ENCODE measurements around the gene ADPGK. TPM values are rescaled to one million over a fixed set of nuclear protein-coding genes. Genes with fewer than 3 reads are reported as not detected.

ADPGK gene
- total RNA-seq, 1 experiment from 2014 or later = 78.8 TPM

GRCh38 chr15:72774696-72775383, 8.7 kb downstream of the ADPGK start:
- Histone ChIP-seq H3K9me3 (no peaks in the 10 kb centered on the region; the same call in 1 of the 2 replicates), H3K4me3 (no peak overlapping the region), H3K27me3 (no peaks in the 10 kb centered on the region), H3K36me3 (peaks cover 72% of the 10 kb centered on the region)
- no peak for DNase-seq

- DNase-seq = no peak
- peaks cover 89% of the 10 kb centered on the region for H3K36me3 ChIP-seq
- H3K4me3 ChIP-seq = no peak overlapping the region
- H3K27me3 ChIP-seq = no peaks in the 10 kb centered on the region
- peaks cover 2% of the 10 kb centered on the region for H3K9me3 ChIP-seq
These were observed 12.2 kb downstream of the ADPGK start for GRCh38 chr15:72771329-72771725.

- Histone ChIP-seq H3K27me3 (no peaks in the 10 kb centered on the region), H3K36me3 (peaks cover 90% of the 10 kb centered on the region), H3K4me3 (no peak overlapping the region), H3K9me3 (peaks cover 2% of the 10 kb centered on the region)
- no peak for DNase-seq
These were observed 12.8 kb downstream of the ADPGK start for GRCh38 chr15:72770673-72771328.

GRCh38 chr15:72766780-72767179, 16.8 kb downstream of the ADPGK start:
- peaks cover 2% of the 10 kb centered on the region for H3K9me3 ChIP-seq
- no peak overlapping the region for H3K4me3 ChIP-seq
- H3K27me3 ChIP-seq = no peaks in the 10 kb centered on the region
- DNase-seq = no peak
- H3K36me3 ChIP-seq = peaks cover 69% of the 10 kb centered on the region

GRCh38 chr15:72766025-72766424, 17.5 kb downstream of the ADPGK start:
- DNase-seq = no peak
- Histone ChIP-seq H3K4me3 (no peak overlapping the region), H3K9me3 (peaks cover 2% of the 10 kb centered on the region), H3K27me3 (no peaks in the 10 kb centered on the region), H3K36me3 (peaks cover 62% of the 10 kb centered on the region)

GRCh38 chr15:72764656-72765055, 18.9 kb downstream of the ADPGK start:
- H3K27me3 ChIP-seq = no peaks in the 10 kb centered on the region
- H3K4me3 ChIP-seq = no peak overlapping the region
- peaks cover 2% of the 10 kb centered on the region for H3K9me3 ChIP-seq
- no peak for DNase-seq
- H3K36me3 ChIP-seq = peaks cover 57% of the 10 kb centered on the region

GRCh38 chr15:72760590-72761260, 22.8 kb downstream of the ADPGK start:
- H3K9me3 ChIP-seq = no peaks in the 10 kb centered on the region
- peaks cover 44% of the 10 kb centered on the region for H3K36me3 ChIP-seq
- DNase-seq = no peak
- H3K4me3 ChIP-seq = no peak overlapping the region
- no peaks in the 10 kb centered on the region for H3K27me3 ChIP-seq

GRCh38 chr15:72758182-72758581, 25.4 kb downstream of the ADPGK start:
- Histone ChIP-seq H3K4me3 (no peak overlapping the region), H3K9me3 (no peaks in the 10 kb centered on the region), H3K36me3 (peaks cover 58% of the 10 kb centered on the region), H3K27me3 (no peaks in the 10 kb centered on the region)
- DNase-seq = peak; percentile 79

GRCh38 chr15:72754096-72754495, 29.5 kb downstream of the ADPGK start:
- H3K9me3 ChIP-seq = no peaks in the 10 kb centered on the region
- no peak overlapping the region for H3K4me3 ChIP-seq
- H3K27me3 ChIP-seq = no peaks in the 10 kb centered on the region
- H3K36me3 ChIP-seq = peaks cover 67% of the 10 kb centered on the region
- no peak for DNase-seq

- peaks cover 64% of the 10 kb centered on the region for H3K36me3 ChIP-seq
- H3K9me3 ChIP-seq = 0 out of 2 replicates have a peak, but pooled peaks cover 2% of the 10 kb centered on the region
- DNase-seq = no peak
- H3K4me3 ChIP-seq = no peak overlapping the region
- no peaks in the 10 kb centered on the region for H3K27me3 ChIP-seq
These were observed 31.7 kb downstream of the ADPGK start for GRCh38 chr15:72751751-72752455.

GRCh38 chr15:72749700-72750099, 33.9 kb downstream of the ADPGK start:
- peaks cover 43% of the 10 kb centered on the region for H3K36me3 ChIP-seq
- no peak overlapping the region for H3K4me3 ChIP-seq
- no peaks in the 10 kb centered on the region for H3K27me3 ChIP-seq
- 0 out of 2 replicates have a peak, but pooled peaks cover 2% of the 10 kb centered on the region for H3K9me3 ChIP-seq
- no peak for DNase-seq

GRCh38 chr15:72740219-72740618, 43.3 kb downstream of the ADPGK start:
- DNase-seq = no peak
- no peaks in the 10 kb centered on the region for H3K27me3 ChIP-seq
- no peaks in the 10 kb centered on the region for H3K9me3 ChIP-seq
- peaks cover 48% of the 10 kb centered on the region for H3K36me3 ChIP-seq
- no peak overlapping the region for H3K4me3 ChIP-seq

GRCh38 chr15:72737723-72738122, 45.8 kb downstream of the ADPGK start:
- Histone ChIP-seq H3K27me3 (no peaks in the 10 kb centered on the region), H3K9me3 (no peaks in the 10 kb centered on the region), H3K4me3 (no peak overlapping the region), H3K36me3 (peaks cover 58% of the 10 kb centered on the region)
- DNase-seq = no peak

- Histone ChIP-seq H3K9me3 (no peaks in the 10 kb centered on the region), H3K4me3 (no peak overlapping the region), H3K27me3 (no peaks in the 10 kb centered on the region), H3K36me3 (peaks cover 63% of the 10 kb centered on the region)
- DNase-seq = no peak
These were observed 46.5 kb downstream of the ADPGK start for GRCh38 chr15:72737061-72737460.

- Histone ChIP-seq H3K9me3 (no peaks in the 10 kb centered on the region), H3K4me3 (no peak overlapping the region), H3K27me3 (no peaks in the 10 kb centered on the region), H3K36me3 (peaks cover 63% of the 10 kb centered on the region)
- no peak for DNase-seq
These were observed 48.4 kb downstream of the ADPGK start for GRCh38 chr15:72735111-72735510.

- Histone ChIP-seq H3K9me3 (no peaks in the 10 kb centered on the region), H3K36me3 (peaks cover 65% of the 10 kb centered on the region), H3K4me3 (no peak overlapping the region), H3K27me3 (no peaks in the 10 kb centered on the region)
- DNase-seq = no peak
These were observed 49.4 kb downstream of the ADPGK start for GRCh38 chr15:72733941-72734738.
